Activated CD4-positive, alpha-beta T cell treated with anti-CD3 and anti-CD28 coated beads for 1 hour (primary cell): Measurements from ENCODE around the gene TCF19.

Experiments used
- DNase-seq: peaks from one replicate; pipeline ENCODE4 v3.0.0-alpha.2; 2020

TCF19 gene

DNA sequence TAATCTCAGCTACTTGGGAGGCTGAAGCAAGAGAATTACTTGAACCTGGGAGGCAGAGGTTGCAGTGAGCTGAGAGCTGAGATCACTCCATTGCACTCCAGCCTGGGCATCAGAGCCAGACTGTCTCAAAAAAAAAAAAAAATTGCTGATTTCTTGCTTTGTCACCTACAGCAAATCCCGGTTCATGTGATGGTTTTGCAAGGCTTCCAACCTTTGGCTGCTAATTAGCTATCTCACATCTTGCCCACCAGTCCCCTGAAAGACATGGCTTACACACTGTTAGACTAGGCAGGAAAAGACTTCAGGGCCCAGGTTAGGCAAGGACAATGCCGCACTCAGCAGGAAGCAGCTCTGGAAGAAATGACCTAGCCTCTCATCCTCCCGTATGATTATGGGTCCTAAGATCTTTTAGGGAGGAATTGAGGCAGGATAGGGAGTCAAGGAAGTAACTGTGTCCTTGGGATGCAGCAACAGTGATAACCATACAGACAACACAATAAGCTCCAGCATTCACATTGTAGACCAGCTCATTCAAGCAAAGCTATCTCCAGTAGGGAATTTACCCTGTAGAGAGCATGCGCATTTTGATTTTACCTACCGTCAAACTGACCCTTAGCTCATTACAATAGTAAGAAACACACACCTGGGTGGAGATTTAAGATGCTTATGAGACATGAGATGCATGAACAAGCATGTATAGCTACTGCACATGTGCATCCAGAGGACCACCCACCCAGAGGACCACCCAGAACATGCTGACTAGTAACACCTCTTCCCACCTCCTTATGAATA is 52.5 kb downstream of the TCF19 start:
- no peak for DNase-seq
